DND-41 (cell line): ENCODE results near the gene LRIG3.

Source experiments
- ATAC-seq: fragments of 200-7000 bp; cut with Tn5 transposase; 3 replicates; pipeline ENCODE4 v1.9.1; 2021; ENCODE audit warnings: low read depth; ENCODE audit not compliant: insufficient read depth
- DNase-seq: peaks from one replicate; pipeline ENCODE4 v3.0.0-alpha.2; 2020
- H2AFZ ChIP-seq: 2 replicates; pipeline ENCODE4 v1.6.0; 2012; ENCODE audit warnings: low read depth, low read length
- H3K27ac ChIP-seq: 2 replicates; pipeline ENCODE4 v1.5.1; 2012; ENCODE audit warnings: low read length, inconsistent platforms
- H3K27me3 ChIP-seq: fragments of 200-600 bp; sonication (generic); 2 replicates; pipeline ENCODE4 v1.6.0; 2012; ENCODE audit warnings: low read length, mild to moderate bottlenecking, inconsistent platforms; ENCODE audit not compliant: insufficient read depth, poor library complexity
- H3K36me3 ChIP-seq: 2 replicates; pipeline ENCODE4 v1.5.1; 2012; ENCODE audit warnings: low read length, inconsistent platforms; ENCODE audit not compliant: insufficient read depth
- H3K4me1 ChIP-seq: 2 replicates; pipeline ENCODE4 v1.5.1; 2012; ENCODE audit warnings: mild to moderate bottlenecking, low read length; ENCODE audit not compliant: insufficient read depth
- H3K4me2 ChIP-seq: 2 replicates; pipeline ENCODE4 v1.6.0; 2012; ENCODE audit warnings: mild to moderate bottlenecking, moderate library complexity, low read length, inconsistent platforms; ENCODE audit not compliant: insufficient read depth
- H3K4me3 ChIP-seq, 2 experiments: fragments of 200-600 bp in 1 of 2; shearing (Covaris generic) in 1 of 2; 2 replicates each; pipeline ENCODE4 v1.5.1; 2012 to 2016; ENCODE audit warnings: inconsistent platforms in 2 of 2, low read length in 2 of 2, mild to moderate bottlenecking in 2 of 2, low read depth in 1 of 2, moderate library complexity in 1 of 2
- H3K79me2 ChIP-seq: 2 replicates; pipeline ENCODE4 v1.6.0; 2012; ENCODE audit warnings: low read length, inconsistent platforms; ENCODE audit not compliant: insufficient read depth
- H3K9ac ChIP-seq: 2 replicates; pipeline ENCODE4 v1.6.0; 2012; ENCODE audit warnings: low read depth, mild to moderate bottlenecking, inconsistent platforms, low read length, moderate library complexity
- H3K9me3 ChIP-seq: 2 replicates; pipeline ENCODE4 v1.5.1; 2012; ENCODE audit warnings: low read length, moderate library complexity, mild to moderate bottlenecking, inconsistent platforms; ENCODE audit not compliant: insufficient read depth, severe bottlenecking
- H4K20me1 ChIP-seq: 2 replicates; pipeline ENCODE4 v1.6.0; 2012; ENCODE audit warnings: low read length; ENCODE audit not compliant: insufficient read depth
- EZH2 ChIP-seq: IDR thresholded peaks from 3 replicates; pipeline ENCODE4 v1.6.1; 2012; ENCODE audit warnings: borderline replicate concordance, low read depth, mild to moderate bottlenecking, moderate library complexity, low read length, inconsistent platforms; ENCODE audit not compliant: severe bottlenecking
- TF ChIP-seq, protein P1 (sequence below): IDR thresholded peaks from 2 replicates; pipeline ENCODE4 v1.5.1; 2012; ENCODE audit warnings: borderline replicate concordance, low read length, moderate library complexity, mild to moderate bottlenecking; ENCODE audit not compliant: poor library complexity, severe bottlenecking; ENCODE audit errors: extremely low read depth

The LRIG3 gene

DNA sequence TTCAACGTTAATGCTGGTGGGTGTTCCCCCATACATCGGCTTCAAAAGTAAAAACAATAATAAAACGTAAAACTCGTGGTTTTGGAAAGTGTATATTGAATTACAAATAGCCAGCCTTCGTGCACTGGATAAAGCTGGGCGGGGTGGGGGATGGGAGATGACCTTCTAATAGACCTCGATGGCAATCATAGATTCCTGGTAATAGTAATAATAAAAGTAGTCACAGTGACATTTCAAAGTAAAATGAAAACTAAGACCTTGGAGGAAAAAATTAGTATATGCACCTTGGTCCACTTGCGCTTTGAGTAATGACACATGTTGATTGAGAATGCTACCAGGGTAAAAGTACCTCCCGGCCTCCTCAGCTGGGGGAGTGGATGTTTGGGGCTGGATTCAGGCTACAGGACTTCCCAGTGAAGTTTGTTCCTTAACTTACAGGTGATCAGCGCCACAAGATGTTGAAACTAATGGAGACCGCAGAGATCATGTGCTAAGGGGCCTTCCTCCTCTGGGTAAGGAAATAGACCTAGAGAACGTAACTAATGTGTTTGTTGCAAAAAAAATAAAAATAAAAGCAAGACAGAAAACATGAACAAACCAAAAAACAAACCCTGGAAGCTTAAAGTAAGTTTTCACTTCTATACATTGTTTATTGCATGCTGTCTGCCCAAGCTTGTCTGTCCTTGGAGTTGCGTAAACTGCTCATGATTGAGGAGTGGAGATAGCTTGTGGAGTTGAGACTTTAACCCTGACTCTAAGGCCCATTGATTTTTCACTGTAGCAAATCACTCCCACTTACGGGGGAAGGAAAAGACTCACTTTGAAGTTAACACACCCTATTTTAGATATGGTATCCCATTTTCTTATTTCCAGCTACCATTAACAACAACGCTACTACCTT lies 907 bp upstream of the LRIG3 start:
- H3K4me3 ChIP-seq = no peak overlapping the region
- H3K4me2 ChIP-seq = no peak overlapping the region
- no peaks in the 10 kb centered on the region for H3K36me3 ChIP-seq
- no peaks in the 10 kb centered on the region for H3K9me3 ChIP-seq
- no peak overlapping the region for H3K9ac ChIP-seq
- no peak overlapping the region for H2AFZ ChIP-seq
- TF ChIP-seq, protein P1, sequence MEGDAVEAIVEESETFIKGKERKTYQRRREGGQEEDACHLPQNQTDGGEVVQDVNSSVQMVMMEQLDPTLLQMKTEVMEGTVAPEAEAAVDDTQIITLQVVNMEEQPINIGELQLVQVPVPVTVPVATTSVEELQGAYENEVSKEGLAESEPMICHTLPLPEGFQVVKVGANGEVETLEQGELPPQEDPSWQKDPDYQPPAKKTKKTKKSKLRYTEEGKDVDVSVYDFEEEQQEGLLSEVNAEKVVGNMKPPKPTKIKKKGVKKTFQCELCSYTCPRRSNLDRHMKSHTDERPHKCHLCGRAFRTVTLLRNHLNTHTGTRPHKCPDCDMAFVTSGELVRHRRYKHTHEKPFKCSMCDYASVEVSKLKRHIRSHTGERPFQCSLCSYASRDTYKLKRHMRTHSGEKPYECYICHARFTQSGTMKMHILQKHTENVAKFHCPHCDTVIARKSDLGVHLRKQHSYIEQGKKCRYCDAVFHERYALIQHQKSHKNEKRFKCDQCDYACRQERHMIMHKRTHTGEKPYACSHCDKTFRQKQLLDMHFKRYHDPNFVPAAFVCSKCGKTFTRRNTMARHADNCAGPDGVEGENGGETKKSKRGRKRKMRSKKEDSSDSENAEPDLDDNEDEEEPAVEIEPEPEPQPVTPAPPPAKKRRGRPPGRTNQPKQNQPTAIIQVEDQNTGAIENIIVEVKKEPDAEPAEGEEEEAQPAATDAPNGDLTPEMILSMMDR = no peak
- TF ChIP-seq EZH2 = no peak
- H3K4me1 ChIP-seq = no peaks in the 10 kb centered on the region
- H4K20me1 ChIP-seq = no peaks in the 10 kb centered on the region
- no peak overlapping the region for H3K27ac ChIP-seq
- ATAC-seq = no peak
- no peaks in the 10 kb centered on the region for H3K79me2 ChIP-seq
- DNase-seq = no peak
- no peaks in the 10 kb centered on the region for H3K27me3 ChIP-seq

DNA sequence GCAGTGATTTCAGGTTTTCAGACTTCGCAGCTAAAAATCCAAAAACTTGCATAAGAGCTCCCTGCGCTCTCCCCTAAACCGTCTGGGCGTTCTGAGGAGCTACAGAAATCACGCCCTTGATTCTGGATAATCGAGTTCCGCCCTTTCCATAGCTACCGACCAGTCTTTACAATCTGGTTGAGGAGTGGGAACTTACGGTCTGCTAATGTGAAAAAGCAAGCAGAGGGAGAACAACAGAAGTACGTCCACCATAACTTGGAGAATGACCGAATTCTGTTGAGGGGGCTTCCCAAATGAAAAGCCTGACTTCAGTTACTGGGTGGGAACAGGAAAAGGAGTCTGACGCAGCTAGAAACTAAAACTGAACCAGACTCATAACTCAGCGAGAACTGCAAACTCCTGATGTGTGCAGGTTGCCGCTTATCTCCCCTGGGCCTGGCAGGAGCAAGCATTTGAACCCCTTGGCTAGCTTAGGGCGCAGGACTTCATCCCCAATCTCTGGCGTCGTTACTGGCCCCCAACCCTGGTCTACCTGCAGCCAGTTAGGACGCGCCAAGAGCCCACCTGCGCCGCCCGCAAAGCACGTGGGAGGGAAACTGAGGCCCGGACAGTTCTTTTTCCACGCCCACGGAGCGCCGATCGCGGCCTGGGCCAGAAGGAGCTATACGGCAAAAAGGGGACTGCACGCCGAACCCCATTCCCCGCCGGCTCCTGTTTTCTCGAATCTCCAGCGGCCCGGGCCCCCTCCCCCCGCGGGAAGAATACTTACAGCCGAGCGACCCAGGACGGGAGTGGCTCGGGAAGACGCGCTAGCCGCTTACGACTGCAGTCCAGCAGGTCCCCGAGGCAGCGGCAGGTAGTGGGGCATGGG lies 838 bp downstream of the LRIG3 start:
- Histone ChIP-seq H3K9ac (no peak overlapping the region), H3K9me3 (no peaks in the 10 kb centered on the region), H2AFZ (no peak overlapping the region), H3K27ac (no peak overlapping the region), H3K4me2 (no peak overlapping the region), H3K27me3 (no peaks in the 10 kb centered on the region), H3K4me3 (no peak overlapping the region), H3K4me1 (no peaks in the 10 kb centered on the region), H3K36me3 (no peaks in the 10 kb centered on the region), H4K20me1 (no peaks in the 10 kb centered on the region), H3K79me2 (no peaks in the 10 kb centered on the region)
- ATAC-seq (no peak), DNase-seq (no peak)
- TF ChIP-seq, protein P1 = no peak
- TF ChIP-seq EZH2 = no peak

DNA sequence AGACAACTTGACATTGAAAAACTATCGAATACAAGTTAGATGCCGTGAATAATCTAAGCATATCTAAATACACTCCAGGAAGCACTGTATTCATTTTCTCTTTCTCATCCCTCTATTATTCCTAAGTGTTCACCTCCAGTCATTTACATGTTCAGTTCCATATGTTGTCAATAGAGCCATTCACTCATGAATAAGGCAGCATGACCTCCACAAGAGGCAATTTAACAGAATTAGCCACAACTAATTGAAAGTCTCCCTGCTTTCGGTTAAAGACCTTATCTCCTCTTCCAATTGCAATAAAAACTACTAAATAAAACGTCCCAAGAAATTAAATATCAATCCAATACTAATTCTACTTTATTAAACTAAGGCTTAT lies 1.8 kb downstream of the LRIG3 start:
- DNase-seq (no peak), ATAC-seq (no peak)
- Histone ChIP-seq H3K27ac (no peak overlapping the region), H4K20me1 (no peaks in the 10 kb centered on the region), H3K4me3 (no peak overlapping the region), H3K79me2 (no peaks in the 10 kb centered on the region), H3K9ac (no peak overlapping the region), H3K36me3 (no peaks in the 10 kb centered on the region), H3K27me3 (no peaks in the 10 kb centered on the region), H3K4me2 (no peak overlapping the region), H3K4me1 (no peaks in the 10 kb centered on the region), H3K9me3 (no peaks in the 10 kb centered on the region), H2AFZ (no peak overlapping the region)
- TF ChIP-seq, protein P1 = no peak
- no peak for TF ChIP-seq EZH2
